Activated T-cell treated with anti-CD3 and anti-CD28 coated beads, Interleukin-2, amount 50 U/mL, for 72 hours (primary cell): ENCODE results near the gene RAB20. TPM values are rescaled to one million over a fixed set of nuclear protein-coding genes. Genes with fewer than 3 reads are reported as not detected.
A peak's percentile ranks its signal among the peaks of the same experiment; 100 is the strongest.

Experiments
- ATAC-seq, 2 donors: fragments of 150-1000 bp; cut with Tn5 transposase; replicated peaks in 1 of 2; 2 replicates each; pipeline ENCODE4 v1.10.0; 2021; ENCODE audit warnings: moderate library complexity in 2 of 2, mild to moderate bottlenecking in 1 of 2
- DNase-seq, 2 donors: peaks; one replicate each; pipeline ENCODE4 v3.0.0; 2021 to 2022; ENCODE audit warnings: mixed read lengths in 1 of 2
- H3K27ac Mint-ChIP-seq: one replicate; pipeline ENCODE4 v1.8.0; 2022; ENCODE audit warnings: mild to moderate bottlenecking, moderate library complexity, mixed read lengths
- H3K27me3 Mint-ChIP-seq: one replicate; pipeline ENCODE4 v1.8.0; 2022; ENCODE audit warnings: low read depth, mixed read lengths
- H3K36me3 Mint-ChIP-seq, 2 donors: one replicate each; pipeline ENCODE4 v1.8.0; 2022; ENCODE audit warnings: mixed read lengths in 2 of 2, mild to moderate bottlenecking in 1 of 2; ENCODE audit not compliant: insufficient read depth in 2 of 2
- H3K4me1 Mint-ChIP-seq: one replicate; pipeline ENCODE4 v1.8.0; 2022; ENCODE audit warnings: low read depth, mixed read lengths
- H3K4me3 Mint-ChIP-seq, 2 donors: one replicate each; pipeline ENCODE4 v1.8.0; 2022; ENCODE audit warnings: mild to moderate bottlenecking in 2 of 2, mixed read lengths in 2 of 2, moderate library complexity in 2 of 2
- H3K9me3 Mint-ChIP-seq, 2 donors: one replicate each; pipeline ENCODE4 v1.8.0; 2022; ENCODE audit warnings: mixed read lengths in 2 of 2
- total RNA-seq, 2 donors: library from RNA; stranded (reverse); gene quantifications; one replicate each; pipeline ENCODE4 v1.2.3, GENCODE V29; 2022

The RAB20 gene
- total RNA-seq, 2 donors from 2014 or later = 1.8 to 3.0 TPM

- Mint-ChIP-seq H3K4me3 (no peak overlapping the region), H3K4me1 (peaks cover 7% of the 10 kb centered on the region), H3K27ac (no peak overlapping the region), H3K36me3 (no peaks in the 10 kb centered on the region), H3K27me3 (peaks cover 40% of the 10 kb centered on the region), H3K9me3 (no peaks in the 10 kb centered on the region)
- no peak for DNase-seq
- no peak for ATAC-seq
Observed at GRCh38 chr13:110583178-110583865, 21.8 kb upstream of the RAB20 start.

GRCh38 chr13:110582421-110582954 lies 21.0 kb upstream of the RAB20 start:
- ATAC-seq = no peak

GRCh38 chr13:110581506-110582185 lies 20.1 kb upstream of the RAB20 start:
- no peak for ATAC-seq
- H3K4me1 Mint-ChIP-seq = peaks cover 7% of the 10 kb centered on the region
- no peak overlapping the region for H3K4me3 Mint-ChIP-seq
- no peak for DNase-seq
- H3K9me3 Mint-ChIP-seq = no peaks in the 10 kb centered on the region
- H3K27me3 Mint-ChIP-seq = peaks cover 57% of the 10 kb centered on the region
- no peaks in the 10 kb centered on the region for H3K36me3 Mint-ChIP-seq
- H3K27ac Mint-ChIP-seq = peak overlapping the region; percentile 85

More at GRCh38 chr13:110582421-110582954, 21.0 kb upstream of the RAB20 start:
- DNase-seq = no peak
- Mint-ChIP-seq H3K4me3 (no peak overlapping the region), H3K36me3 (no peaks in the 10 kb centered on the region), H3K9me3 (no peaks in the 10 kb centered on the region), H3K27ac (no peak overlapping the region), H3K27me3 (peaks cover 49% of the 10 kb centered on the region), H3K4me1 (peaks cover 7% of the 10 kb centered on the region)

- no peak for DNase-seq
- no peak overlapping the region for H3K4me3 Mint-ChIP-seq
- no peaks in the 10 kb centered on the region for H3K36me3 Mint-ChIP-seq
- H3K9me3 Mint-ChIP-seq = no peaks in the 10 kb centered on the region
- ATAC-seq = no peak
- peaks cover 62% of the 10 kb centered on the region for H3K27me3 Mint-ChIP-seq
- no peak overlapping the region for H3K27ac Mint-ChIP-seq
- H3K4me1 Mint-ChIP-seq = peaks cover 12% of the 10 kb centered on the region
Observed at GRCh38 chr13:110580800-110581199, 19.3 kb upstream of the RAB20 start.

GRCh38 chr13:110578363-110578762 lies 16.8 kb upstream of the RAB20 start:
- H3K4me1 Mint-ChIP-seq = peaks cover 18% of the 10 kb centered on the region
- H3K9me3 Mint-ChIP-seq = no peaks in the 10 kb centered on the region

GRCh38 chr13:110576736-110577476 lies 15.4 kb upstream of the RAB20 start:
- ATAC-seq (no peak), DNase-seq (no peak)
- H3K27me3 Mint-ChIP-seq = peaks cover 76% of the 10 kb centered on the region
- no peak overlapping the region for H3K27ac Mint-ChIP-seq
- H3K36me3 Mint-ChIP-seq = no peaks in the 10 kb centered on the region
- peaks cover 18% of the 10 kb centered on the region for H3K4me1 Mint-ChIP-seq
- no peaks in the 10 kb centered on the region for H3K9me3 Mint-ChIP-seq
- H3K4me3 Mint-ChIP-seq = no peak overlapping the region

More at GRCh38 chr13:110578363-110578762, 16.8 kb upstream of the RAB20 start:
- peaks cover 65% of the 10 kb centered on the region for H3K27me3 Mint-ChIP-seq
- no peak overlapping the region for H3K27ac Mint-ChIP-seq
- H3K36me3 Mint-ChIP-seq = no peaks in the 10 kb centered on the region
- no peak for ATAC-seq
- no peak overlapping the region for H3K4me3 Mint-ChIP-seq
- DNase-seq = no peak

GRCh38 chr13:110576070-110576394 lies 14.5 kb upstream of the RAB20 start:
- Mint-ChIP-seq H3K27me3 (peaks cover 78% of the 10 kb centered on the region), H3K27ac (no peak overlapping the region), H3K4me1 (peaks cover 13% of the 10 kb centered on the region), H3K4me3 (peak overlapping the region; percentile 54 to 59), H3K9me3 (no peaks in the 10 kb centered on the region), H3K36me3 (no peaks in the 10 kb centered on the region)
- ATAC-seq (no peak), DNase-seq (no peak)

GRCh38 chr13:110575322-110576069 lies 14.0 kb upstream of the RAB20 start:
- Mint-ChIP-seq H3K4me1 (peaks cover 11% of the 10 kb centered on the region), H3K36me3 (no peaks in the 10 kb centered on the region), H3K27ac (no peak overlapping the region), H3K4me3 (peak overlapping the region; percentile 54 to 59), H3K9me3 (no peaks in the 10 kb centered on the region), H3K27me3 (peaks cover 75% of the 10 kb centered on the region)
- ATAC-seq (peak; percentile 71 to 77), DNase-seq (peak; percentile 14 to 24)

- no peak for ATAC-seq
- peaks cover 11% of the 10 kb centered on the region for H3K4me1 Mint-ChIP-seq
- H3K9me3 Mint-ChIP-seq = no peaks in the 10 kb centered on the region
- peaks cover 76% of the 10 kb centered on the region for H3K27me3 Mint-ChIP-seq
- no peak overlapping the region for H3K27ac Mint-ChIP-seq
- no peak for DNase-seq
- H3K36me3 Mint-ChIP-seq = no peaks in the 10 kb centered on the region
- H3K4me3 Mint-ChIP-seq = no peak overlapping the region
Observed at GRCh38 chr13:110574161-110574560, 12.6 kb upstream of the RAB20 start.

GRCh38 chr13:110572778-110573118 lies 11.2 kb upstream of the RAB20 start:
- Mint-ChIP-seq H3K4me1 (peaks cover 11% of the 10 kb centered on the region), H3K27ac (no peak overlapping the region), H3K27me3 (peaks cover 66% of the 10 kb centered on the region), H3K9me3 (no peaks in the 10 kb centered on the region), H3K36me3 (no peaks in the 10 kb centered on the region), H3K4me3 (no peak overlapping the region)
- ATAC-seq = no peak
- DNase-seq = no peak

GRCh38 chr13:110571896-110572777 lies 10.6 kb upstream of the RAB20 start:
- Mint-ChIP-seq H3K9me3 (no peaks in the 10 kb centered on the region), H3K4me3 (no peak overlapping the region), H3K4me1 (peaks cover 11% of the 10 kb centered on the region), H3K27ac (no peak overlapping the region), H3K27me3 (peaks cover 60% of the 10 kb centered on the region), H3K36me3 (no peaks in the 10 kb centered on the region)
- no peak for ATAC-seq
- no peak for DNase-seq

GRCh38 chr13:110570886-110571285 lies 9.4 kb upstream of the RAB20 start:
- no peak for ATAC-seq
- Mint-ChIP-seq H3K36me3 (no peaks in the 10 kb centered on the region), H3K27me3 (peaks cover 55% of the 10 kb centered on the region), H3K27ac (no peak overlapping the region), H3K4me3 (no peak overlapping the region), H3K9me3 (no peaks in the 10 kb centered on the region), H3K4me1 (peaks cover 7% of the 10 kb centered on the region)
- no peak for DNase-seq
